ENCODE data around the gene FMNL2.

Gene FMNL2

DNA sequence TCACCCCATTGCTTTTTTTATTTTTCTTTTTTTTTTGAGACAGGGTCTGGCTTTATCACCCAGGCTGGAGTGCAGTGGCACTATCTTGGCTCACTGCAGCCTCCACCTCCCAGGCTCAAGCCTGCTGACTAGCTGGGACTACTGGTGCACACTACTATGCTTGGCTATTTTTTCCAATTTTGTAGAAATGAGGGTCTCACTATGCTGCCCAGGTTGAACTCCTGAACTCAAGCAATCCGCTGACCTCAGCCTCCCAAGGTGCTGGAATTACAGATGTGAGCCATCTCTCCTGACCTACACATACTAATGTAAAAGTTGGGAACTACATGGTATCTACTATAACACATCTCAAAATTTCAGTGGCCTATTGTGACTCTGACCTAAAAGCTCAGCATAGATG, 101.2 kb downstream of the FMNL2 start:
- Histone ChIP-seq H3K27ac (ENCODE audit: low read length) (no peak overlapping the region), H3K36me3 (ENCODE audit: control insufficient read depth in 2 of 2, insufficient read depth in 2 of 2, low read length in 2 of 2) (no peaks in the 10 kb centered on the region), H3K9ac (ENCODE audit: low read length in 2 of 2) (no peak overlapping the region), H3K9me3 (ENCODE audit: control insufficient read depth in 2 of 2, low read length in 2 of 2) (no peaks in the 10 kb centered on the region), H3K4me1 (ENCODE audit: control insufficient read depth, insufficient read depth, low read length) (peaks cover 10% of the 10 kb centered on the region), H3K27me3 (ENCODE audit: control insufficient read depth in 1 of 2, insufficient read depth in 2 of 2, low read length in 2 of 2) (no peaks in the 10 kb centered on the region), H3K4me3 (ENCODE audit: low read length in 2 of 2) (no peak overlapping the region)

DNA sequence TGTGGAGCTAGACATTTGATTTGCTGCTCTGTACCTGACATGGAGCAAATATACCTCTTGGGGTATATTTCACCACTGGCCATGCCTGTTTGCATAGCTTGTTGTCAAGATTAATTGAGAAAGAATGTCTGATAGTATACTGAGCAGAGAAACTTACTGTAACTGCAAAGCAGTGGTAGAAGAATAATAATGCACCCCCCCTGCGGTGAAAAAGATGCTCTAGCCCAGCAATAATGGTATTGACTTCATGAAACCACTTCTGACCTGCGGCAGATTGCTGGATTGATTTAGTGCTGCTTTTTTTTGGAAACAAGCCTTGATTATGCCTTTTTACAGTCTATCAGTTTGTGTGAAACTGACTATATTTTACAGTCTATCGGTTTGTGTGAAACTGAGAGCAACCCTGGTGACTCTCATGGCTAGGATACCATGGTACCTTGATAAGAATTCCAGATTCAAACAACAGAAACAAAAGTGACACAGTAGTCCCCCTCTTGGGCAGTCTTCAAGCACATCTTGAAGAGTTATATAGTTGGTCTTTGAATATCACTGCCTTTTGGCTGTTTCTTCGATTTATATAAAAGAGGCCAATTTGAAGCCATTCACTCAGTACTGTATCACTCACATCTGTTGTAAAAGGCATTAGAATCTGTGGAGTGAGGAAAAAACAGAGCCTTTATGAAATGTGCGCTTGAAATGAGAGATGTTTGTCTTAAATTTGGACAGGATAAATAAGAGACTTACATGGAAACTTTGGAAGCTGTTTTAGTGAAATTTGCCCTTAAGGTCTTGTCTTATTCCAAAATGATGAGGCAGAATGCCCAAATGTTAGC, 102.5 kb downstream of the FMNL2 start:
- H3K27me3 ChIP-seq (ENCODE audit: control insufficient read depth in 1 of 2, insufficient read depth in 2 of 2, low read length in 2 of 2), result no peaks in the 10 kb centered on the region
- H3K4me1 ChIP-seq (ENCODE audit: control insufficient read depth, insufficient read depth, low read length), result peaks cover 5% of the 10 kb centered on the region
- H3K36me3 ChIP-seq (ENCODE audit: control insufficient read depth in 2 of 2, insufficient read depth in 2 of 2, low read length in 2 of 2), result no peaks in the 10 kb centered on the region
- H3K9me3 ChIP-seq (ENCODE audit: control insufficient read depth in 2 of 2, low read length in 2 of 2), result no peaks in the 10 kb centered on the region
- no peak overlapping the region for H3K4me3 ChIP-seq (ENCODE audit: low read length in 2 of 2)
- no peak overlapping the region for H3K9ac ChIP-seq (ENCODE audit: low read length in 2 of 2)
- no peak overlapping the region for H3K27ac ChIP-seq (ENCODE audit: low read length)

DNA sequence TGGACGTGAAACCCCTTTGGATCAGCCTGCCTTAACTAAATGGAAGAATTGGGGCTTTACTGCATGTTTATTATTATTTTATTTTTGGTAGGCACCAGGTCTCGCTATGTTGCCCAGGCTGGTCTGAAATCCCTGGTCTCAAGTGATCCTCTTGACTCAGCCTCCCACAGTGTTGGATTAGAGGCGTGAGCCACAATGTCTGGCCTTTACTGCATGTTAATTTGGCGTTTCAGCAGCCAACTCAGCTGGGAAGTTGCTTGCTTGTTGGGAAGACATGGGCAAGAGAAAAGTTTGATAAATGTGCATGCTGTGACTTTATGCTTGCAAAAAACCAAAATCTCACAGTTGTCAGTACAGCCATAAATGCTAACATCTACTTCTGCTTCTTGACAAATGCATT, 105.1 kb downstream of the FMNL2 start:
- Histone ChIP-seq H3K4me3 (ENCODE audit: low read length in 2 of 2) (no peak overlapping the region), H3K4me1 (ENCODE audit: control insufficient read depth, insufficient read depth, low read length) (no peaks in the 10 kb centered on the region), H3K36me3 (ENCODE audit: control insufficient read depth in 2 of 2, insufficient read depth in 2 of 2, low read length in 2 of 2) (no peaks in the 10 kb centered on the region), H3K27ac (ENCODE audit: low read length) (no peak overlapping the region), H3K9me3 (ENCODE audit: control insufficient read depth in 2 of 2, low read length in 2 of 2) (no peaks in the 10 kb centered on the region), H3K27me3 (ENCODE audit: control insufficient read depth in 1 of 2, insufficient read depth in 2 of 2, low read length in 2 of 2) (no peaks in the 10 kb centered on the region), H3K9ac (ENCODE audit: low read length in 2 of 2) (no peak overlapping the region)

DNA sequence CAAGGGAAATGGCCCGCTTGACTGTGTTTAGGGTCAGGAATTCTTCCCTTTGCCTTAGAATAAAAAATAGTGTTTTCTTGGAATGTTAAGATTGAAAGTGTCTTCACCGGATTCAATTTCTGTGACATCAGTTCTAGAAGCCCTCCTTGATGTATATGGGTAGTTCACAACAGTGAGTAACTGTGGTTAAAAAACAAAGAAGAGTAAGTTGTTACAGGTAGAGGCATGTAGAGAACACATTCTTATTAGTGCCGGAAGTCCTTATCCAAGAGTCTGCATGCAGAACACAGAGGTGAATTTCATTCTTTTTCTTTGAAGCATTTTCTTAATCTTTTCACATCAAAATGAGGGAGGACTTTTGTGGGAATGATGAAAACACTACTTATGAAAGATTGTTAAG, 105.5 kb downstream of the FMNL2 start:
- H3K4me1 ChIP-seq (ENCODE audit: control insufficient read depth, insufficient read depth, low read length), result no peaks in the 10 kb centered on the region
- no peaks in the 10 kb centered on the region for H3K9me3 ChIP-seq (ENCODE audit: control insufficient read depth in 2 of 2, low read length in 2 of 2)
- no peaks in the 10 kb centered on the region for H3K27me3 ChIP-seq (ENCODE audit: control insufficient read depth in 1 of 2, insufficient read depth in 2 of 2, low read length in 2 of 2)
- no peak overlapping the region for H3K4me3 ChIP-seq (ENCODE audit: low read length in 2 of 2)
- no peak overlapping the region for H3K9ac ChIP-seq (ENCODE audit: low read length in 2 of 2)
- no peaks in the 10 kb centered on the region for H3K36me3 ChIP-seq (ENCODE audit: control insufficient read depth in 2 of 2, insufficient read depth in 2 of 2, low read length in 2 of 2)
- H3K27ac ChIP-seq (ENCODE audit: low read length), result no peak overlapping the region

DNA sequence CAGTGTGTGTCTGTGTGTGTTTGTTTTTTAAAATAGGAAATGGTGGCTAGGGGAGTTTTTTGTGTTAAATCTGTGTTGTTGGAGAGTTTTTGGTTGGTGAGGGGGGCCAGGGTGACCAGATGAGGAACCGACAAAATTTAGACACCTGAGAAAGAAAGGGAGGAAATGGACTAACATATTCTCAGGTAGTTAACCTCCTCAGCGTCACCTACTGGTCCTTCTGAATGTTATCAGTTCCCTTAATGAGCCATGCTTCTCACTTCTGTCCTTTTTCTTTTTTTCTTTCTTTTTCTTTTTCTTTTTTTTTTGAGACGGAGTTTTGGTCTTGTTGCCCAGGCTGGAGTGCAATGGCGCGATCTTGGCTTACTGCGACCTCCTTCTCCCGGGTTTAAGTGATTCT, 107.0 kb downstream of the FMNL2 start:
- no peaks in the 10 kb centered on the region for H3K4me1 ChIP-seq (ENCODE audit: control insufficient read depth, insufficient read depth, low read length)
- H3K36me3 ChIP-seq (ENCODE audit: control insufficient read depth in 2 of 2, insufficient read depth in 2 of 2, low read length in 2 of 2), result no peaks in the 10 kb centered on the region
- no peaks in the 10 kb centered on the region for H3K27me3 ChIP-seq (ENCODE audit: control insufficient read depth in 1 of 2, insufficient read depth in 2 of 2, low read length in 2 of 2)
- H3K9me3 ChIP-seq (ENCODE audit: control insufficient read depth in 2 of 2, low read length in 2 of 2), result no peaks in the 10 kb centered on the region
- H3K9ac ChIP-seq (ENCODE audit: low read length in 2 of 2), result no peak overlapping the region
- no peak overlapping the region for H3K4me3 ChIP-seq (ENCODE audit: low read length in 2 of 2)
- no peak overlapping the region for H3K27ac ChIP-seq (ENCODE audit: low read length)

DNA sequence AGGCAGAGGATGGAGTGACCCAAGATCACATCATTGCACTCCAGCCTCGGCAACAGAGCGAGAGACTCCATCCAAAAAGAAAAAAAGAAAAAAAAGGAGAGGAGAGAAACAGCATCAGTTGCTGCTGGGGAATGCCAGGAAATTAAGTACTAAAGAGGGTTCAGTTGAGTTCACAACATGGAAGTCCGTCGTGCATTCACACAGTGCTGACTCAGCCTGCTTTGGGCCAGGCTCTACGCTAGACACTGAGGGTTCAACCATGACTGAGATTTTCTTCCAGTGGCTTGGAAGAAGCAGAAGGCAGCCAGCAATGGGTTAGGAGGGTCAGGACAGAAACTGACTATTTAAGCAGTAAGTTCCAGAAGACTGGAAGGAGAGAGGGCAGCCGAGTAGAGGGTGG, 108.8 kb downstream of the FMNL2 start:
- no peaks in the 10 kb centered on the region for H3K9me3 ChIP-seq (ENCODE audit: control insufficient read depth in 2 of 2, low read length in 2 of 2)
- H3K4me3 ChIP-seq (ENCODE audit: low read length in 2 of 2), result no peak overlapping the region
- H3K36me3 ChIP-seq (ENCODE audit: control insufficient read depth in 2 of 2, insufficient read depth in 2 of 2, low read length in 2 of 2), result no peaks in the 10 kb centered on the region
- H3K27me3 ChIP-seq (ENCODE audit: control insufficient read depth in 1 of 2, insufficient read depth in 2 of 2, low read length in 2 of 2), result no peaks in the 10 kb centered on the region
- no peak overlapping the region for H3K27ac ChIP-seq (ENCODE audit: low read length)
- no peak overlapping the region for H3K9ac ChIP-seq (ENCODE audit: low read length in 2 of 2)
- no peaks in the 10 kb centered on the region for H3K4me1 ChIP-seq (ENCODE audit: control insufficient read depth, insufficient read depth, low read length)

DNA sequence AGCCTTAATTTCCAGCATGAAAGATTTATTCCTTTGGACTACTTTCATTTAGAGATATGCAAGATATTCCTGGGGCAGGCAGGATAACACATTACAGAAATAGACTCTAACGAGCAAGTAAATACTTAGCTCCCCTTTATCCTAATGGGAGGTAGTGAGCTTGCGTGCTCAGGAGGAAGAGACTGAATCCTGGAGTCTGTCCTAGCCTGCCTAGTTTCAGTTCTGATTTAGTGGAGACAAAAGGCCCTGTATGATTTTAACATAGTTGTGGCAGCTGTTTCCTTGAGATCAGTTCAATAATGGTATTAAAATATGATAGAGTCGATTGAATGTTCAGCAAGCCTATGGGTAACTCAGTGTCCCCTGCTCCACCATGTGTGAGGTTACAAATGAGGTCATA, 109.5 kb downstream of the FMNL2 start:
- Histone ChIP-seq H3K4me1 (ENCODE audit: control insufficient read depth, insufficient read depth, low read length) (no peaks in the 10 kb centered on the region), H3K9me3 (ENCODE audit: control insufficient read depth in 2 of 2, low read length in 2 of 2) (no peaks in the 10 kb centered on the region), H3K36me3 (ENCODE audit: control insufficient read depth in 2 of 2, insufficient read depth in 2 of 2, low read length in 2 of 2) (no peaks in the 10 kb centered on the region), H3K27ac (ENCODE audit: low read length) (no peak overlapping the region), H3K4me3 (ENCODE audit: low read length in 2 of 2) (no peak overlapping the region), H3K9ac (ENCODE audit: low read length in 2 of 2) (no peak overlapping the region), H3K27me3 (ENCODE audit: control insufficient read depth in 1 of 2, insufficient read depth in 2 of 2, low read length in 2 of 2) (no peaks in the 10 kb centered on the region)

DNA sequence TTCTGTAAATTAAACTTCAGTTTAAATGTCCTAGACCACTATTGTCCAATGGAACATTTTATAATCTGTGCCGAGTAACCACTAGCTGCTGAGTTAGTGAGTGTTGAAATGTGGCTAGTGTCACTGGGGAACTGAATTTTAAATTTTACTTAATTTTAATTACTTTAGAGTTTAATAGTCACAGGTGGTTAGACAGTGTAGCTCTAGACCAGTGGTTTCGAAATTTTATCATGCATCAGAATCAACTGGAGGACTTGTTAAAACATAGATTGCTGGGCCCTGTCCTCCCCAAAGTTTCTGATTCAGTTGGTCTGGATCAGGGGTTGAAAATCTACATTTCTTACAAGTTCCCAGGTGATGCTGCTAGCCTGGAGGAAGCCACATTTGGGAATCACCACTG, 110.4 kb downstream of the FMNL2 start:
- Histone ChIP-seq H3K4me3 (ENCODE audit: low read length in 2 of 2) (no peak overlapping the region), H3K27ac (ENCODE audit: low read length) (no peak overlapping the region), H3K27me3 (ENCODE audit: control insufficient read depth in 1 of 2, insufficient read depth in 2 of 2, low read length in 2 of 2) (no peaks in the 10 kb centered on the region), H3K9me3 (ENCODE audit: control insufficient read depth in 2 of 2, low read length in 2 of 2) (no peaks in the 10 kb centered on the region), H3K36me3 (ENCODE audit: control insufficient read depth in 2 of 2, insufficient read depth in 2 of 2, low read length in 2 of 2) (no peaks in the 10 kb centered on the region), H3K9ac (ENCODE audit: low read length in 2 of 2) (no peak overlapping the region), H3K4me1 (ENCODE audit: control insufficient read depth, insufficient read depth, low read length) (no peaks in the 10 kb centered on the region)

DNA sequence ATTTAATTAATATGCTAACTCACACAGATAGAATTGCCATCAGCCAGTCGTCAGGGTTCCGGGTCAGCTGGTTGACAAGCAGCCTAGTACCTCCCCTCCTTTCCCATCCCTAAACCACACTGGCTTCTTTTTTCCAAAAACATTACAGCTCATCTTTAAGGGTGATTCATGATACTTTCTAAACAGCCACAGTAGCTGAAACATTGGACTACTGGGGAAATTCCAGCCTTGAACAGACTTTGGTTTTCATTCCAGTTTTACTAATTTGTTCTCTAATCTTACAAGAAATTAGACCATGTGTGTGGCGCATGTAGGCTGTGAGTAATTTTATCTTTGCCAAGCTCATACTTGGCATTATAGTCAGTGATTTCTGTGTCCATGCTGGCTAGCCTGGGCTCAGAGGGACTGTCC, 110.8 kb downstream of the FMNL2 start:
- no peak overlapping the region for H3K4me3 ChIP-seq (ENCODE audit: low read length in 2 of 2)
- no peaks in the 10 kb centered on the region for H3K27me3 ChIP-seq (ENCODE audit: control insufficient read depth in 1 of 2, insufficient read depth in 2 of 2, low read length in 2 of 2)
- no peaks in the 10 kb centered on the region for H3K36me3 ChIP-seq (ENCODE audit: control insufficient read depth in 2 of 2, insufficient read depth in 2 of 2, low read length in 2 of 2)
- H3K4me1 ChIP-seq (ENCODE audit: control insufficient read depth, insufficient read depth, low read length), result no peaks in the 10 kb centered on the region
- H3K9ac ChIP-seq (ENCODE audit: low read length in 2 of 2), result no peak overlapping the region
- no peaks in the 10 kb centered on the region for H3K9me3 ChIP-seq (ENCODE audit: control insufficient read depth in 2 of 2, low read length in 2 of 2)
- no peak overlapping the region for H3K27ac ChIP-seq (ENCODE audit: low read length)

DNA sequence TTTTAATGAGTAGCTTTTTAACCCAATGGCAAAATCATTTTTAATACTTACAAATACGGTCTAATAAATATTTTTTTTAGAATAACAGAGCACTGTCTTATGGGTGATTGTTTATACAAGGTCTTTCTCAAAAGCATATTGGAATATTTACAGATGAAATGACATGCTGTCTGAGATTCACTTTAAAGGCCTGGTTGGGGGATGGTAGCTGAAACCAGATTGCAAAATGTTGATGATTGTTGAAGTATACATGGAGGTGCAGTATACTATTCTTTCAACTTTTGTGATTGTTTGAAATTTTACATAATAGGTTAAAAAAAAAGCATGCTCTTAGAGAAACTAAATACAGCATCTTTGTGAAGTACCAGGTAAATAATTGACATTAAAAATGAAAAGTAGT, 111.2 kb downstream of the FMNL2 start:
- no peaks in the 10 kb centered on the region for H3K4me1 ChIP-seq (ENCODE audit: control insufficient read depth, insufficient read depth, low read length)
- H3K9ac ChIP-seq (ENCODE audit: low read length in 2 of 2), result no peak overlapping the region

DNA sequence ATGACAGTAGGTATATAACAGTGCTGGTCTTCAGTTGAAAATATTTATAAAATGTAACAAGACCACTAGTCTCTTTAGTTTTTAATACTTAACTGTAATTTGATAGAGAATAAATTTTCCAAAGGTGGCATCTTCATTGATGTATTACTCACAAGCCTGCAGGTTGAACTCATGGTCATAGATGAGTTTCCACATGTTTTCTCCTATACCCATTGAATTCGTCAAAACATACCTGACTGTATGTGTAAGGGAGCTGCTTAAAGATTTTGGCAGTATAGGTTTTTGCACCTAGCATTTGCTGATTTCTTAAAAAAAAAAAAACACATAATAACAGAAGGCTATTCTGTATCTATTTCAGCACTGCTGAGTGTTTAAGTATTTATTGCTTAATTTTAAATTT, 112.9 kb downstream of the FMNL2 start:
- Histone ChIP-seq H3K36me3 (ENCODE audit: control insufficient read depth in 2 of 2, insufficient read depth in 2 of 2, low read length in 2 of 2) (no peaks in the 10 kb centered on the region), H3K27ac (ENCODE audit: low read length) (no peak overlapping the region), H3K9ac (ENCODE audit: low read length in 2 of 2) (no peak overlapping the region), H3K27me3 (ENCODE audit: control insufficient read depth in 1 of 2, insufficient read depth in 2 of 2, low read length in 2 of 2) (no peaks in the 10 kb centered on the region), H3K4me1 (ENCODE audit: control insufficient read depth, insufficient read depth, low read length) (no peaks in the 10 kb centered on the region), H3K9me3 (ENCODE audit: control insufficient read depth in 2 of 2, low read length in 2 of 2) (no peaks in the 10 kb centered on the region), H3K4me3 (ENCODE audit: low read length in 2 of 2) (no peak overlapping the region)

More for the DNA sequence above, 111.2 kb downstream of the FMNL2 start:
- no peaks in the 10 kb centered on the region for H3K36me3 ChIP-seq (ENCODE audit: control insufficient read depth in 2 of 2, insufficient read depth in 2 of 2, low read length in 2 of 2)
- H3K9me3 ChIP-seq (ENCODE audit: control insufficient read depth in 2 of 2, low read length in 2 of 2), result no peaks in the 10 kb centered on the region
- no peak overlapping the region for H3K4me3 ChIP-seq (ENCODE audit: low read length in 2 of 2)
- no peaks in the 10 kb centered on the region for H3K27me3 ChIP-seq (ENCODE audit: control insufficient read depth in 1 of 2, insufficient read depth in 2 of 2, low read length in 2 of 2)
- no peak overlapping the region for H3K27ac ChIP-seq (ENCODE audit: low read length)

Measured in stomach smooth muscle (tissue), 2 donors.